Adrenal gland (tissue), 12 donors: ENCODE measurements around the gene FOXC1. TPM values are rescaled to one million over a fixed set of nuclear protein-coding genes. Genes with fewer than 3 reads are reported as not detected.

Experiments used
- DNase-seq, 7 donors: peaks; one replicate each; pipeline ENCODE4 v3.0.0-alpha.2; 2019 to 2020
- H3K27ac ChIP-seq, 5 donors: fragments of 200-600 bp; sonication (generic) in 4 of 5; 1 replicate in 3 of 5; 2 replicates in 2 of 5; pipeline versions ENCODE4 v1.5.1 to v1.8.0; 2016 to 2020; ENCODE audit warnings: mild to moderate bottlenecking in 1 of 5
- H3K27me3 ChIP-seq: fragments of 200-600 bp; 2 replicates; pipeline ENCODE4 v1.8.0; 2021
- H3K36me3 ChIP-seq, 2 donors: fragments of 200-600 bp; replicated peaks in 1 of 2; 1 replicate in 1 of 2; 2 replicates in 1 of 2; pipeline versions ENCODE4 v1.5.1 to v1.8.0; 2018 to 2022
- H3K4me1 ChIP-seq, 2 donors: fragments of 200-600 bp; replicated peaks in 1 of 2; 1 replicate in 1 of 2; 2 replicates in 1 of 2; pipeline versions ENCODE4 v1.5.1 to v1.8.0; 2018 to 2021
- H3K4me3 ChIP-seq, 4 donors: fragments of 200-600 bp; sonication (generic) in 3 of 4; one replicate each; pipeline ENCODE4 v1.5.1; 2016 to 2018
- H3K9me3 ChIP-seq, 3 donors: fragments of 200-600 bp; sonication (generic) in 1 of 3; replicated peaks in 1 of 3; 1 replicate in 2 of 3; 2 replicates in 1 of 3; pipeline versions ENCODE4 v1.5.1 to v1.8.0; 2016 to 2021
- CTCF ChIP-seq, 6 experiments: fragments of 450-650 bp in 4 of 6; fragments of 200-600 bp in 2 of 6; sonication (generic) in 1 of 6; IDR thresholded peaks; 1 replicate in 5 of 6; 2 replicates in 1 of 6; pipeline versions ENCODE4 v1.5.1 to v1.8.0; 2016 to 2021; ENCODE audit warnings: antibody characterized with exemption in 6 of 6, mild to moderate bottlenecking in 2 of 6, moderate library complexity in 1 of 6
- POLR2A ChIP-seq, 2 donors: fragments of 450-650 bp; IDR thresholded peaks; one replicate each; pipeline ENCODE4 v1.6.1; 2017; ENCODE audit warnings: antibody characterized with exemption in 2 of 2, mild to moderate bottlenecking in 2 of 2, moderate library complexity in 1 of 2
- WGBS, 4 donors: extraction: QIAGEN DNeasy Blood & Tissue Kit in 2 of 4; methylation state at CpG; one replicate each; pipeline versions ENCODE4 v1.1.5 to v1.1.7; 2013 to 2017; 5-methylcytosine and 5-hydroxymethylcytosine counted together
- intact Hi-C, 2 donors: fragments of 100-400 bp; cut with DNase I; formaldehyde crosslinking; loops; one replicate each; pipeline versions ENCODE4 v1.14.1 to v1.15.0; 2022 to 2023
- polyA plus RNA-seq, 3 donors: library from polyadenylated mRNA; stranded (reverse); fragments of 200-250 nt in 2 of 3; fragments of 350-450 nt in 1 of 3; fragmentation: Illumina TruSeq in 1 of 3; extraction: RNeasy Lipid Tissue Mini Kit (QIAGEN cat#74804) in 1 of 3; gene quantifications; one replicate each; pipeline ENCODE4 v1.2.3, GENCODE V29; 2013 to 2014
- total RNA-seq, 9 donors: library from RNA; depleted of rRNA in 4 of 9; stranded (reverse); fragments of >200 nt in 4 of 9; fragments of 120-200 nt in 1 of 9; fragmentation: NEBNext Ultra II Directional in 1 of 9; extraction: Animal tissue kit (Norgen Biotek cat#: 25700) in 1 of 9; gene quantifications; one replicate each; pipeline versions ENCODE4 v1.1.0 to v1.2.4, GENCODE V29; 2013 to 2023
- donor health status: healthy with polysubstance abuse.
- donor health status: Bipolar disorder and iron deficiency.
- donor health status: DM: yes; HTN: yes; CAD: no.
- donor health status: DM: no; HTN: no; CAD: no.
- donor health status: DM: no; HTN: no; CAD: no.
- donor health status: DM: yes; HTN: yes; CAD: no.

FOXC1 gene
- total and polyA plus RNA-seq, 12 donors = 2.7 to 13.2 (median 5.4) TPM

GRCh38 chr6:1619673-1620503 is 10.2 kb downstream of the FOXC1 start:
- Histone ChIP-seq H3K36me3 (no peaks in the 10 kb centered on the region), H3K27ac (peak overlapping the region in 3 of 5 donors; percentile 18 to 83 (median 59)), H3K4me1 (peaks cover 0 to 16% of the 10 kb centered on the region in 2 donors), H3K4me3 (peak overlapping the region in 1 of 4 donors; percentile 40), H3K27me3 (peaks cover 9% of the 10 kb centered on the region), H3K9me3 (no peaks in the 10 kb centered on the region)
- 35 to 50% (median 39%) methylated on average over 25 to 83 of the region's 83 CpGs for WGBS, 4 donors
- no peak for DNase-seq
- TF ChIP-seq POLR2A (IDR thresholded peaks at IDR 0.05) = no peak
- no peak for TF ChIP-seq CTCF (IDR thresholded peaks at IDR 0.05)
- intact Hi-C loops = no loop called here

- no peak overlapping the region for H3K4me3 ChIP-seq
- H3K36me3 ChIP-seq = no peaks in the 10 kb centered on the region
- TF ChIP-seq POLR2A (IDR thresholded peaks at IDR 0.05) = no peak
- TF ChIP-seq CTCF (IDR thresholded peaks at IDR 0.05) = no peak
- intact Hi-C loops = no loop called here
- peaks cover 3% of the 10 kb centered on the region for H3K27me3 ChIP-seq
- H3K4me1 ChIP-seq = peaks cover 0 to 23% of the 10 kb centered on the region in 2 donors
- H3K27ac ChIP-seq = peak overlapping the region in 2 of 5 donors; percentile 59 to 83
- DNase-seq = no peak
- 72 to 79% (median 76%) methylated on average over 10 to 50 of the region's 50 CpGs for WGBS, 4 donors
- no peaks in the 10 kb centered on the region for H3K9me3 ChIP-seq
These were observed 10.9 kb downstream of the FOXC1 start for GRCh38 chr6:1620504-1621069.

- TF ChIP-seq POLR2A (IDR thresholded peaks at IDR 0.05) = no peak
- no peak for TF ChIP-seq CTCF (IDR thresholded peaks at IDR 0.05)
- Histone ChIP-seq H3K4me3 (no peak overlapping the region), H3K27ac (peak overlapping the region in 1 of 5 donors; percentile 83), H3K27me3 (peaks cover 3% of the 10 kb centered on the region), H3K9me3 (no peaks in the 10 kb centered on the region), H3K4me1 (peaks cover 0 to 23% of the 10 kb centered on the region in 2 donors), H3K36me3 (no peaks in the 10 kb centered on the region)
- WGBS, 4 donors = 90 to 94% (median 91%) methylated on average over 13 to 30 of the region's 30 CpGs
- intact Hi-C loops = no loop called here
- DNase-seq = no peak
These were observed 11.5 kb downstream of the FOXC1 start for GRCh38 chr6:1621070-1621701.

- Histone ChIP-seq H3K9me3 (no peaks in the 10 kb centered on the region), H3K27me3 (peaks cover 3% of the 10 kb centered on the region), H3K36me3 (no peaks in the 10 kb centered on the region), H3K4me3 (no peak overlapping the region), H3K27ac (peak overlapping the region in 1 of 5 donors; percentile 57), H3K4me1 (peaks cover 0 to 23% of the 10 kb centered on the region in 2 donors)
- WGBS, 4 donors = 83 to 93% (median 83%) methylated on average over 10 to 15 of the region's 15 CpGs
- intact Hi-C loops = no loop called here
- TF ChIP-seq CTCF (IDR thresholded peaks at IDR 0.05) (no peak), POLR2A (IDR thresholded peaks at IDR 0.05) (no peak)
- no peak for DNase-seq
These were observed 12.6 kb downstream of the FOXC1 start for GRCh38 chr6:1622220-1622850.
